ENCODE data around the gene ACTN3. TPM values are rescaled to one million over a fixed set of nuclear protein-coding genes. Genes with fewer than 3 reads are reported as not detected.

Gene ACTN3
- total RNA-seq, 1 experiment from 2014 or later: not detected

- CTCF ChIA-PET: interaction anchor here (0.7 kb wide), 1 partner anchor 32 kb away, joined by 5 read pairs; no protein-coding TSS in a partner anchor
Measured at GRCh38 chr11:66595245-66595904, 48.7 kb downstream of the ACTN3 start.

GRCh38 chr11:66598993-66599392 lies 52.3 kb downstream of the ACTN3 start:
- no TSS peak for BruUV-seq (replicated peaks)
- CTCF ChIA-PET: no interaction called here
- H3K4me1 Mint-ChIP-seq (ENCODE audit: low read depth, unreplicated experiment): no peaks in the 10 kb centered on the region
- H3K9me3 Mint-ChIP-seq (ENCODE audit: low read depth, unreplicated experiment): no peaks in the 10 kb centered on the region
- DNase-seq: no peak
- no peaks in the 10 kb centered on the region for H3K36me3 Mint-ChIP-seq (ENCODE audit: insufficient read depth, unreplicated experiment)
- H3K4me3 Mint-ChIP-seq (ENCODE audit: low read depth, unreplicated experiment): no peak overlapping the region
- no peak overlapping the region for H3K27ac Mint-ChIP-seq (ENCODE audit: unreplicated experiment)
- intact Hi-C loops (cut with micrococcal nuclease; ENCODE audit: unreplicated experiment): no loop called here
- H3K27me3 Mint-ChIP-seq (ENCODE audit: unreplicated experiment): no peaks in the 10 kb centered on the region
- no peak for TF ChIP-seq CTCF (IDR thresholded peaks at IDR 0.05; ENCODE audit: unreplicated experiment)

More at GRCh38 chr11:66595245-66595904, 48.7 kb downstream of the ACTN3 start:
- DNase-seq: no peak
- no peaks in the 10 kb centered on the region for H3K9me3 Mint-ChIP-seq (ENCODE audit: low read depth, unreplicated experiment)
- peaks cover 22% of the 10 kb centered on the region for H3K36me3 Mint-ChIP-seq (ENCODE audit: insufficient read depth, unreplicated experiment)
- TF ChIP-seq CTCF (IDR thresholded peaks at IDR 0.05; ENCODE audit: unreplicated experiment): no peak
- no TSS peak for BruUV-seq (replicated peaks)
- H3K27ac Mint-ChIP-seq (ENCODE audit: unreplicated experiment): no peak overlapping the region
- intact Hi-C loops (cut with micrococcal nuclease; ENCODE audit: unreplicated experiment): no loop called here
- no peaks in the 10 kb centered on the region for H3K4me1 Mint-ChIP-seq (ENCODE audit: low read depth, unreplicated experiment)
- H3K4me3 Mint-ChIP-seq (ENCODE audit: low read depth, unreplicated experiment): no peak overlapping the region
- no peaks in the 10 kb centered on the region for H3K27me3 Mint-ChIP-seq (ENCODE audit: unreplicated experiment)

GRCh38 chr11:66600219-66600618 lies 53.5 kb downstream of the ACTN3 start:
- TF ChIP-seq CTCF (IDR thresholded peaks at IDR 0.05; ENCODE audit: unreplicated experiment): no peak
- intact Hi-C loops (cut with micrococcal nuclease; ENCODE audit: unreplicated experiment): no loop called here
- H3K9me3 Mint-ChIP-seq (ENCODE audit: low read depth, unreplicated experiment): no peaks in the 10 kb centered on the region
- H3K4me1 Mint-ChIP-seq (ENCODE audit: low read depth, unreplicated experiment): no peaks in the 10 kb centered on the region
- no peaks in the 10 kb centered on the region for H3K36me3 Mint-ChIP-seq (ENCODE audit: insufficient read depth, unreplicated experiment)
- BruUV-seq (replicated peaks): no TSS peak
- H3K4me3 Mint-ChIP-seq (ENCODE audit: low read depth, unreplicated experiment): no peak overlapping the region
- CTCF ChIA-PET: no interaction called here
- no peaks in the 10 kb centered on the region for H3K27me3 Mint-ChIP-seq (ENCODE audit: unreplicated experiment)
- no peak overlapping the region for H3K27ac Mint-ChIP-seq (ENCODE audit: unreplicated experiment)
- DNase-seq: no peak

- H3K4me1 Mint-ChIP-seq (ENCODE audit: low read depth, unreplicated experiment): no peaks in the 10 kb centered on the region
- no peaks in the 10 kb centered on the region for H3K27me3 Mint-ChIP-seq (ENCODE audit: unreplicated experiment)
- intact Hi-C loops (cut with micrococcal nuclease; ENCODE audit: unreplicated experiment): no loop called here
- DNase-seq: no peak
- BruUV-seq (replicated peaks): no TSS peak
- CTCF ChIA-PET: no interaction called here
- no peak overlapping the region for H3K4me3 Mint-ChIP-seq (ENCODE audit: low read depth, unreplicated experiment)
- H3K36me3 Mint-ChIP-seq (ENCODE audit: insufficient read depth, unreplicated experiment): no peaks in the 10 kb centered on the region
- no peak for TF ChIP-seq CTCF (IDR thresholded peaks at IDR 0.05; ENCODE audit: unreplicated experiment)
- H3K27ac Mint-ChIP-seq (ENCODE audit: unreplicated experiment): no peak overlapping the region
- no peaks in the 10 kb centered on the region for H3K9me3 Mint-ChIP-seq (ENCODE audit: low read depth, unreplicated experiment)
Measured at GRCh38 chr11:66600631-66601233, 54.0 kb downstream of the ACTN3 start.
